Measurements from ENCODE around the gene STX8.

Gene STX8

GRCh38 chr17:9200699-9201359 lies 374.8 kb downstream of the STX8 start:
- DNase-seq, result no peak
